ENCODE measurements around the gene CFAP65. TPM values are rescaled to one million over a fixed set of nuclear protein-coding genes. Genes with fewer than 3 reads are reported as not detected.

The CFAP65 gene
- polyA plus RNA-seq, 1 donor (not counting 4 experiments of a cell fraction or from before 2014, with no cell fraction given), result not detected

DNA sequence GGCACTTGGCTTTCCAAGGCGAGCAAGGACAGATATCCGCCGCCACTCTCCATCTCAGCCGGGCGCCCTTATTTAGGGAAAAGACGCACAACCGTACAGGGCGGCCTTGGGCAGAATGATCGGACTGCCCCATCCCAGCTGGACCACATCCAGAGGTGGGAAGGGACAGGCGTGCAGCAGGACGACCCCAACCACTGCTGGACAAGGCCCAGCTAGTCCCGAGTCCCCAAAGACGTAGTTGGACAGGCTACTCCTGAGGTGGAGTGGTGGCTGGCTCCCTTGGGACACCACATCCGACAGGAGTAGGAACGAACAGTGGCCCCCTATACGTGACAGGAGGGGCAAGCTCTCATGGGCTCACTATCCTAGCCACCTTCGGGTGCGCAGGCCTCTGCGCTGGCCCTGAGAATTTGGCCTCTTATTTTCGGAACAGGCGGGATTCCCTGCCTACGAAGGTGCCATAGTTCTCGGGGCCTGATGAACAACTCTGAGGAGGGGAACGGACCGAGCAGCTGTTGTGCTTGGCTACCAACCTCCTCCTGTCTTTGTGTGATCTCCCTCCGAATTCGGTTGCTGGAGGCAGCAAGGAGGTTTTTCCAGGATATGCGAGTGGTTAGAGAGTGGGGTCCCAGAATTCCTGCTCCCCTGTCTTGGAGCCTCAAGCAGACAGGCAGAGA lies 58.6 kb downstream of the CFAP65 start:
- no peak for FAIRE-seq
- TF ChIP-seq, protein P1, sequence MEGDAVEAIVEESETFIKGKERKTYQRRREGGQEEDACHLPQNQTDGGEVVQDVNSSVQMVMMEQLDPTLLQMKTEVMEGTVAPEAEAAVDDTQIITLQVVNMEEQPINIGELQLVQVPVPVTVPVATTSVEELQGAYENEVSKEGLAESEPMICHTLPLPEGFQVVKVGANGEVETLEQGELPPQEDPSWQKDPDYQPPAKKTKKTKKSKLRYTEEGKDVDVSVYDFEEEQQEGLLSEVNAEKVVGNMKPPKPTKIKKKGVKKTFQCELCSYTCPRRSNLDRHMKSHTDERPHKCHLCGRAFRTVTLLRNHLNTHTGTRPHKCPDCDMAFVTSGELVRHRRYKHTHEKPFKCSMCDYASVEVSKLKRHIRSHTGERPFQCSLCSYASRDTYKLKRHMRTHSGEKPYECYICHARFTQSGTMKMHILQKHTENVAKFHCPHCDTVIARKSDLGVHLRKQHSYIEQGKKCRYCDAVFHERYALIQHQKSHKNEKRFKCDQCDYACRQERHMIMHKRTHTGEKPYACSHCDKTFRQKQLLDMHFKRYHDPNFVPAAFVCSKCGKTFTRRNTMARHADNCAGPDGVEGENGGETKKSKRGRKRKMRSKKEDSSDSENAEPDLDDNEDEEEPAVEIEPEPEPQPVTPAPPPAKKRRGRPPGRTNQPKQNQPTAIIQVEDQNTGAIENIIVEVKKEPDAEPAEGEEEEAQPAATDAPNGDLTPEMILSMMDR (optimal IDR thresholded peaks at IDR 0.05 in 1 of 3, IDR thresholded peaks at IDR 0.05 in 1 of 3, conservative IDR thresholded peaks at IDR 0.05 in 1 of 3; ENCODE audit: extremely low read depth in 1 of 3, insufficient read depth in 2 of 3, low read length in 3 of 3), result no peak
- TF ChIP-seq EZH2 (IDR thresholded peaks at IDR 0.05; ENCODE audit: low read length), result peak; percentile 86
- dilution Hi-C loops (cut with MboI; ENCODE audit: extremely low pct_ligation_motif_present, low sequenced_read_pairs), result no loop called here

DNA sequence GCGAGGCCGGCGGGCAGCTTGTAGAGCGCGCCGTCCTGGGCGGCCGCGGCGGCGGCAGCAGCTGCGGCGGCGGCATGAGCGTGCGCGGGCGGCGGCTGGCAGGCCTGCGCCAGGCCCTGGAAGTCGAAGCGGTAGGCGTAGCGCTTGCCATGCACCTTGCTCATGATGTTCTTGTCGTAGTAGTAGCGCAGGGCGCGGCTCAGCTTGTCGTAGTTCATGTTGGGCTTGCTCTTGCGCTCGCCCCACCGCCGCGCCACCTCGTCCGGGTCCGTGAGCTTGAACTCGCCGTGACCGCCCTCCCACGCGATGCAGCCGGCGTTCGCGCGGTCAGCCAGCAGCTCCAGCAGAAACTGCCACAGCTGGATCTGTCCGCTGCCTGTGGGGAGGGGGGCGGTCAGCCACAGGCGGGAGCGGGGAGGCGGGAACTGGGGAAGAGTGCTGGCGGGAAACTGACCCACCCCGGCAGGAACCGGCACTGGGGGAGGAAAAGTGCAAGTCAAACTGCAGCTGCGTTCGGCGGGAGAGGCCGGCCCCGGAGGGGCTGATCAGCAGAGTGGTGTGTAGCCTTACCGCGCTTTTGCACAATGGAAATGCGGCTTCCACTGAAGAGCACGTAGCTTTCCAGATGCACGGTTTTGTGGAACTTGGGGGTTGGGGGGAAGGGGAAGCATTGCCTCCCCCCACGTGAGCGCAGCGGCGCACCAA lies 59.3 kb downstream of the CFAP65 start:
- no peak for FAIRE-seq

More for the DNA sequence above, 58.6 kb downstream of the CFAP65 start:
- no peak for DNase-seq (ENCODE audit: low read depth, low spot score)
- Histone ChIP-seq H3K9me3 (ENCODE audit: control insufficient read depth, low read depth, low read length) (no peaks in the 10 kb centered on the region), H4K20me1 (ENCODE audit: control insufficient read depth, extremely low read depth, insufficient read depth, low read length) (no peaks in the 10 kb centered on the region), H3K4me3 (ENCODE audit: control insufficient read depth in 2 of 3, extremely low read depth in 1 of 3, insufficient read depth in 2 of 3, low read depth in 1 of 3, low read length in 3 of 3) (no peak overlapping the region), H3K27me3 (ENCODE audit: control insufficient read depth, extremely low read depth, insufficient read depth, low read length) (peaks cover 80% of the 10 kb centered on the region), H3K79me2 (ENCODE audit: control insufficient read depth, insufficient read depth, low read length) (no peaks in the 10 kb centered on the region), H3K4me2 (ENCODE audit: control insufficient read depth, extremely low read depth, insufficient read depth, low read depth, low read length) (no peak overlapping the region), H3K9ac (ENCODE audit: control insufficient read depth, extremely low read depth, insufficient read depth, low read length) (no peak overlapping the region), H3K27ac (ENCODE audit: control insufficient read depth, insufficient read depth, low read length) (no peak overlapping the region), H3K4me1 (ENCODE audit: control insufficient read depth, extremely low read depth, insufficient read depth, low read length) (peaks cover 4% of the 10 kb centered on the region), H3K36me3 (ENCODE audit: control insufficient read depth in 2 of 2, extremely low read depth in 1 of 2, insufficient read depth in 2 of 2, low read length in 2 of 2) (no peaks in the 10 kb centered on the region), H2AFZ (ENCODE audit: control insufficient read depth, low read length) (no peak overlapping the region), H3K9me1 (ENCODE audit: control insufficient read depth, extremely low read depth, insufficient read depth, low read length) (no peaks in the 10 kb centered on the region)

More for the DNA sequence above, 59.3 kb downstream of the CFAP65 start:
- H3K79me2 ChIP-seq (ENCODE audit: control insufficient read depth, insufficient read depth, low read length), result no peaks in the 10 kb centered on the region
- no peak overlapping the region for H3K4me3 ChIP-seq (ENCODE audit: control insufficient read depth in 2 of 3, extremely low read depth in 1 of 3, insufficient read depth in 2 of 3, low read depth in 1 of 3, low read length in 3 of 3)
- no peaks in the 10 kb centered on the region for H4K20me1 ChIP-seq (ENCODE audit: control insufficient read depth, extremely low read depth, insufficient read depth, low read length)
- DNase-seq (ENCODE audit: low read depth, low spot score), result no peak
- peaks cover 4% of the 10 kb centered on the region for H3K4me1 ChIP-seq (ENCODE audit: control insufficient read depth, extremely low read depth, insufficient read depth, low read length)
- no peak overlapping the region for H3K27ac ChIP-seq (ENCODE audit: control insufficient read depth, insufficient read depth, low read length)
- peaks cover 80% of the 10 kb centered on the region for H3K27me3 ChIP-seq (ENCODE audit: control insufficient read depth, extremely low read depth, insufficient read depth, low read length)
- no peaks in the 10 kb centered on the region for H3K9me3 ChIP-seq (ENCODE audit: control insufficient read depth, low read depth, low read length)
- dilution Hi-C loops (cut with MboI; ENCODE audit: extremely low pct_ligation_motif_present, low sequenced_read_pairs), result no loop called here
- TF ChIP-seq EZH2 (IDR thresholded peaks at IDR 0.05; ENCODE audit: low read length), result peak; percentile 98
- TF ChIP-seq, protein P1 (optimal IDR thresholded peaks at IDR 0.05 in 1 of 3, IDR thresholded peaks at IDR 0.05 in 1 of 3, conservative IDR thresholded peaks at IDR 0.05 in 1 of 3; ENCODE audit: extremely low read depth in 1 of 3, insufficient read depth in 2 of 3, low read length in 3 of 3), result no peak
- peak overlapping the region; percentile 27 for H3K4me2 ChIP-seq (ENCODE audit: control insufficient read depth, extremely low read depth, insufficient read depth, low read depth, low read length)
- no peaks in the 10 kb centered on the region for H3K9me1 ChIP-seq (ENCODE audit: control insufficient read depth, extremely low read depth, insufficient read depth, low read length)
- no peaks in the 10 kb centered on the region for H3K36me3 ChIP-seq (ENCODE audit: control insufficient read depth in 2 of 2, extremely low read depth in 1 of 2, insufficient read depth in 2 of 2, low read length in 2 of 2)
- no peak overlapping the region for H3K9ac ChIP-seq (ENCODE audit: control insufficient read depth, extremely low read depth, insufficient read depth, low read length)
- no peak overlapping the region for H2AFZ ChIP-seq (ENCODE audit: control insufficient read depth, low read length)

All from keratinocyte (primary cell).